GM12878 (cell line): Measurements from ENCODE around the gene IFNLR1. TPM values are rescaled to one million over a fixed set of nuclear protein-coding genes. Genes with fewer than 3 reads are reported as not detected.
A peak's percentile ranks its signal among the peaks of the same experiment; 100 is the strongest.

ENCODE experiments used
- ATAC-seq: fragments of 200-7000 bp; cut with Tn5 transposase; 3 replicates; pipeline ENCODE4 v1.9.1; 2020; ENCODE audit warnings: mild to moderate bottlenecking, moderate library complexity
- BruUV-seq: library from RNA; stranded (reverse); fragments of 400-500 nt; replicated peaks from 2 replicates; lab custom pipeline; 2021; lab: Mats Ljungman, UMichigan
- CTCF ChIA-PET: fragments of 300-600 bp; sonication (Branson Sonifier 250); formaldehyde crosslinking; extraction: SDS; loops from one replicate; lab custom pipeline; 2021; ENCODE audit warnings: inconsistent platforms; lab: Yijun Ruan, JAX
- POLR2A ChIA-PET: fragments of 350-600 bp; formaldehyde crosslinking; extraction: SDS; loops from one replicate; lab custom pipeline; 2021; ENCODE audit warnings: inconsistent platforms; lab: Charles Lee
- RAD21 ChIA-PET: fragments of 300-600 bp; sonication (Branson Sonifier 250); formaldehyde crosslinking; loops from one replicate; lab custom pipeline; 2023; ENCODE audit warnings: antibody characterized with exemption; ENCODE audit not compliant: unreplicated experiment; lab: Charles Lee
- SMC1A ChIA-PET: fragments of 300-600 bp; sonication (Branson Sonifier 250); formaldehyde crosslinking; loops from one replicate; lab custom pipeline; 2023; ENCODE audit not compliant: unreplicated experiment, uncharacterized antibody; lab: Charles Lee
- DNase-seq: peaks from one replicate; pipeline ENCODE4 v3.0.0-alpha.2; 2011; ENCODE audit warnings: low read depth, low spot score
- FAIRE-seq: peaks from 3 replicates; lab custom pipeline; 2011; peaks lifted over from hg19 to GRCh38; lab: Jason Lieb, UNC
- H2AFZ ChIP-seq: 2 replicates; pipeline ENCODE4 v1.6.0; 2011; ENCODE audit warnings: low read depth, low read length, control low read depth; ENCODE audit not compliant: control insufficient read depth
- H3K27ac ChIP-seq: 2 replicates; pipeline ENCODE4 v1.5.1; 2011; ENCODE audit warnings: control low read depth; ENCODE audit not compliant: control insufficient read depth, insufficient read depth
- H3K27me3 ChIP-seq, 2 experiments: replicated peaks in 1 of 2; 2 replicates each; pipeline versions ENCODE4 v1.6.0 to v1.6.1; 2011; ENCODE audit warnings: low read length in 1 of 2; ENCODE audit not compliant: control insufficient read depth in 2 of 2, insufficient read depth in 2 of 2
- H3K36me3 ChIP-seq, 2 experiments: 2 replicates each; pipeline ENCODE4 v1.5.1; 2011; ENCODE audit warnings: low read length in 1 of 2; ENCODE audit not compliant: control insufficient read depth in 2 of 2, insufficient read depth in 2 of 2
- H3K4me1 ChIP-seq: 2 replicates; pipeline ENCODE4 v1.6.1; 2011; ENCODE audit warnings: mild to moderate bottlenecking, low read length, moderate library complexity, mixed read lengths; ENCODE audit not compliant: control insufficient read depth, insufficient read depth
- H3K4me2 ChIP-seq: 2 replicates; pipeline ENCODE4 v1.6.0; 2011; ENCODE audit warnings: control low read depth; ENCODE audit not compliant: control insufficient read depth, insufficient read depth
- H3K4me3 ChIP-seq: fragments of 200-600 bp; sonication (generic); 2 replicates; pipeline ENCODE4 v1.5.1; 2016
- H3K79me2 ChIP-seq: 2 replicates; pipeline ENCODE4 v1.6.0; 2011; ENCODE audit warnings: low read length; ENCODE audit not compliant: control insufficient read depth, insufficient read depth
- H3K9ac ChIP-seq: 2 replicates; pipeline ENCODE4 v1.8.0; 2011; ENCODE audit warnings: low read length, control low read depth, mixed read lengths; ENCODE audit not compliant: control insufficient read depth, insufficient read depth
- H3K9me3 ChIP-seq: replicated peaks from 3 replicates; pipeline ENCODE4 v1.5.1; 2011; ENCODE audit warnings: mild to moderate bottlenecking, low read length; ENCODE audit not compliant: control insufficient read depth, insufficient read depth
- H4K20me1 ChIP-seq: 2 replicates; pipeline ENCODE4 v1.6.0; 2011; ENCODE audit not compliant: control insufficient read depth, insufficient read depth
- BCL11A ChIP-seq: IDR thresholded peaks from 2 replicates; pipeline ENCODE4 v1.6.1; 2011; ENCODE audit warnings: low read depth, low read length
- CBFB ChIP-seq: IDR thresholded peaks from 2 replicates; pipeline ENCODE4 v1.6.1; 2016; ENCODE audit warnings: antibody characterized with exemption, low read depth
- EGR1 ChIP-seq, 2 experiments: IDR thresholded peaks; 1 replicate in 1 of 2; 2 replicates in 1 of 2; pipeline ENCODE4 v1.6.1; 2011 to 2012; ENCODE audit warnings: low read depth in 2 of 2, low read length in 2 of 2, borderline replicate concordance in 1 of 2, mild to moderate bottlenecking in 1 of 2, moderate library complexity in 1 of 2
- HDAC2 ChIP-seq: fragments of 200-600 bp; sonication (generic); IDR thresholded peaks from 2 replicates; pipeline ENCODE4 v1.6.1; 2017
- KLF5 ChIP-seq: fragments of 450-650 bp; IDR thresholded peaks from 2 replicates; pipeline ENCODE4 v1.6.1; 2014; ENCODE audit warnings: mild to moderate bottlenecking; ENCODE audit not compliant: partially characterized antibody
- MEF2A ChIP-seq: IDR thresholded peaks from 2 replicates; pipeline ENCODE4 v1.6.1; 2011; ENCODE audit warnings: low read depth, mild to moderate bottlenecking, low read length, moderate library complexity; ENCODE audit not compliant: insufficient read depth
- NR2C1 ChIP-seq: fragments of 450-650 bp; IDR thresholded peaks from 2 replicates; pipeline ENCODE4 v1.6.1; 2017; ENCODE audit warnings: antibody characterized with exemption, mild to moderate bottlenecking, moderate library complexity
- RB1 ChIP-seq: fragments of 450-650 bp; formaldehyde crosslinking; IDR thresholded peaks from 2 replicates; pipeline ENCODE4 v1.6.1; 2017; ENCODE audit warnings: mild to moderate bottlenecking, borderline replicate concordance
- RELB ChIP-seq: fragments of 450-650 bp; IDR thresholded peaks from 2 replicates; pipeline ENCODE4 v1.6.1; 2017; ENCODE audit warnings: low read depth, mild to moderate bottlenecking, moderate library complexity
- RUNX3 ChIP-seq: IDR thresholded peaks from 2 replicates; pipeline ENCODE4 v1.6.1; 2012; ENCODE audit warnings: low read length, inconsistent platforms
- SPI1 ChIP-seq: IDR thresholded peaks from 2 replicates; pipeline ENCODE4 v1.6.1; 2011; ENCODE audit warnings: low read depth, mild to moderate bottlenecking, low read length, moderate library complexity, borderline replicate concordance; ENCODE audit not compliant: insufficient read depth
- TBL1XR1 ChIP-seq: IDR thresholded peaks from 2 replicates; pipeline ENCODE4 v1.6.1; 2012; ENCODE audit warnings: low read depth, low read length, improper control_type of control experiment
- YY1 ChIP-seq: IDR thresholded peaks from 2 replicates; pipeline ENCODE4 v1.6.1; 2011; ENCODE audit warnings: low read depth, mild to moderate bottlenecking, low read length
- WGBS: methylation state at CpG from one replicate; pipeline ENCODE4 v1.1.6; 2016; ENCODE audit warnings: low lambda C conversion rate; ENCODE audit not compliant: insufficient replicate concordance, insufficient coverage; ENCODE audit errors: missing lambda C conversion rate; 5-methylcytosine and 5-hydroxymethylcytosine counted together
- in situ Hi-C: fragments of 300-500 bp; cut with MboI; formaldehyde crosslinking; loops from 9 replicates; pipeline ENCODE4 v1.14.3; 2018; ENCODE audit warnings: mixed read lengths
- intact Hi-C: fragments of 100-400 bp; cut with micrococcal nuclease; formaldehyde crosslinking; loops from one replicate; pipeline ENCODE4 v1.14.2; 2022; ENCODE audit not compliant: unreplicated experiment
- polyA plus RNA-seq, 11 experiments: library from polyadenylated mRNA; depleted of rRNA in 4 of 11; unstranded in 6 of 11; stranded (reverse) in 5 of 11; fragments of >200 nt; fragmentation: Nextera tagmentation in 4 of 11; fragmentation: Illumina TruSeq in 1 of 11; extraction: Ambion mirVana in 4 of 11; extraction: Trizol in 1 of 11; gene quantifications; 1 replicate in 1 of 11; 2 replicates in 10 of 11; pipeline versions ENCODE4 v1.2.1 to v1.2.3, GENCODE V29; 2011 to 2016; ENCODE audit warnings: inconsistent platforms in 2 of 11, missing spikeins in 2 of 11, low read depth in 1 of 11
- total RNA-seq, 4 experiments: library from RNA; depleted of rRNA in 3 of 4; stranded (reverse); fragments of >200 nt in 3 of 4; fragmentation: Illumina TruSeq in 1 of 4; extraction: Trizol in 1 of 4; gene quantifications; 2 replicates each; pipeline versions ENCODE4 v1.2.1 to v1.2.3, GENCODE V29; 2013 to 2021
- TF ChIP-seq, protein P1 (sequence below): fragments of 450-650 bp; conservative IDR thresholded peaks from 2 replicates; pipeline ENCODE4 v1.6.1; 2017; ENCODE audit warnings: mild to moderate bottlenecking, moderate library complexity
- TF ChIP-seq, protein P2 (sequence below): IDR thresholded peaks from 2 replicates; pipeline ENCODE4 v1.6.1; 2011; ENCODE audit warnings: borderline replicate concordance, low read depth, mild to moderate bottlenecking, moderate library complexity, low read length; ENCODE audit not compliant: insufficient read depth, poor library complexity, severe bottlenecking

The IFNLR1 gene
- total and polyA plus RNA-seq, 10 of the 15 experiments (the other 5 are each of a cell fraction or from before 2014, with no cell fraction given) = 0.31 to 5.6 (median 3.9) TPM

DNA sequence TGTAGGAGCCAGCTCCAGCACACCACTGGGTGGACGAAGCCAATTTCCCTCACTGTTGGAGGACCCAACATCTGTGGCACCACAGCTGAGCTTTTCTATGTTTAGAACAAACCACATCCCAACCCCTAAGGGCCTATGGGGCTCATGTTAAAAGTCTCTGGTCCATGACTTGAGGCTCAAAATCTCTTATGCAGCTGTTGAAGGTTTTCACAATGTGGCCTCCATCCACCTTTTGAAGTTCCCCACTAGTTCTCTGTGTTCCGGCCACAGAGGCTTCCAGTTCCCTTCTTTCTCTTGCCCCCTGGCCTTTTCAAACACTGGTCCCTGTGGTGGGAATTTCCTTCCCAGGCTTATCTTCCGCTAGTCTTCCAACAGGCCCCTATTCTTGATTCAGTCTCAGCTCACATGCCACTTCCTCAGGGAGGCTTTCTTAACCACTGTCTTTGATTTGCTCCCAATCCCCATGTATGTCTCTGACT, 3.9 kb upstream of the IFNLR1 start:
- 0% methylated on average over 3 of the region's 3 CpGs for WGBS
- in situ Hi-C loops = no loop called here
- H4K20me1 ChIP-seq = no peaks in the 10 kb centered on the region
- TF ChIP-seq SPI1 (peak; percentile 92), CBFB (peak; percentile 73; the same call in 1 of the 2 replicates), YY1 (peak; percentile 63; the same call in 1 of the 2 replicates), HDAC2 (no peak), MEF2A (peak; percentile 94), RUNX3 (peak; percentile 97), TBL1XR1 (peak; percentile 69; the same call in 1 of the 2 replicates), KLF5 (no peak), EGR1 (IDR thresholded peaks at IDR 0.05; ENCODE audit: borderline replicate concordance in 1 of 2, low read depth in 2 of 2, low read length in 2 of 2) (no peak), BCL11A (no peak; the same call in 1 of the 2 replicates), RB1 (no peak), RELB (0 out of 2 replicates have a peak, but pooled peaks have one; percentile 24), NR2C1 (no peak)
- TF ChIP-seq, protein P1, sequence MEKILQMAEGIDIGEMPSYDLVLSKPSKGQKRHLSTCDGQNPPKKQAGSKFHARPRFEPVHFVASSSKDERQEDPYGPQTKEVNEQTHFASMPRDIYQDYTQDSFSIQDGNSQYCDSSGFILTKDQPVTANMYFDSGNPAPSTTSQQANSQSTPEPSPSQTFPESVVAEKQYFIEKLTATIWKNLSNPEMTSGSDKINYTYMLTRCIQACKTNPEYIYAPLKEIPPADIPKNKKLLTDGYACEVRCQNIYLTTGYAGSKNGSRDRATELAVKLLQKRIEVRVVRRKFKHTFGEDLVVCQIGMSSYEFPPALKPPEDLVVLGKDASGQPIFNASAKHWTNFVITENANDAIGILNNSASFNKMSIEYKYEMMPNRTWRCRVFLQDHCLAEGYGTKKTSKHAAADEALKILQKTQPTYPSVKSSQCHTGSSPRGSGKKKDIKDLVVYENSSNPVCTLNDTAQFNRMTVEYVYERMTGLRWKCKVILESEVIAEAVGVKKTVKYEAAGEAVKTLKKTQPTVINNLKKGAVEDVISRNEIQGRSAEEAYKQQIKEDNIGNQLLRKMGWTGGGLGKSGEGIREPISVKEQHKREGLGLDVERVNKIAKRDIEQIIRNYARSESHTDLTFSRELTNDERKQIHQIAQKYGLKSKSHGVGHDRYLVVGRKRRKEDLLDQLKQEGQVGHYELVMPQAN = no peak
- TF ChIP-seq, protein P2, sequence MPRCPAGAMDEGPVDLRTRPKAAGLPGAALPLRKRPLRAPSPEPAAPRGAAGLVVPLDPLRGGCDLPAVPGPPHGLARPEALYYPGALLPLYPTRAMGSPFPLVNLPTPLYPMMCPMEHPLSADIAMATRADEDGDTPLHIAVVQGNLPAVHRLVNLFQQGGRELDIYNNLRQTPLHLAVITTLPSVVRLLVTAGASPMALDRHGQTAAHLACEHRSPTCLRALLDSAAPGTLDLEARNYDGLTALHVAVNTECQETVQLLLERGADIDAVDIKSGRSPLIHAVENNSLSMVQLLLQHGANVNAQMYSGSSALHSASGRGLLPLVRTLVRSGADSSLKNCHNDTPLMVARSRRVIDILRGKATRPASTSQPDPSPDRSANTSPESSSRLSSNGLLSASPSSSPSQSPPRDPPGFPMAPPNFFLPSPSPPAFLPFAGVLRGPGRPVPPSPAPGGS = peak; percentile 83

More for the DNA sequence above, 3.9 kb upstream of the IFNLR1 start:
- FAIRE-seq (peak; percentile 92), DNase-seq (peak; percentile 80), ATAC-seq (peak; percentile 66)
- ChIA-PET SMC1A (interaction anchor here (0.7 to 5.8 kb wide), 11 partner anchors 8 to 205 kb away, joined by 3 to 45 read pairs (median 7); no protein-coding TSS in a partner anchor), RAD21 (interaction anchor here (1.2 to 3.1 kb wide), 8 partner anchors 8 to 201 kb away, joined by 4 to 35 read pairs (median 8); no protein-coding TSS in a partner anchor), POLR2A (interaction anchor here (0.7 to 2.8 kb wide), 3 partner anchors 201 to 401 kb away, joined by 3 to 11 read pairs (median 7); partner anchors contain the start of gene HMGCL), CTCF (interaction anchor here (0.6 to 7.1 kb wide), 12 partner anchors 9 to 1334 kb away, joined by 3 to 72 read pairs (median 4); partner anchors contain the start of gene NIPAL3)
- Histone ChIP-seq H3K4me1 (peaks cover 56% of the 10 kb centered on the region), H3K79me2 (no peaks in the 10 kb centered on the region), H2AFZ (no peak overlapping the region), H3K9ac (no peak overlapping the region), H3K36me3 (no peaks in the 10 kb centered on the region), H3K27me3 (peaks cover 0 to 2% of the 10 kb centered on the region in 2 experiments; a peak in 2 of 4 replicates), H3K4me3 (no peak overlapping the region), H3K9me3 (no peaks in the 10 kb centered on the region; the same call in 2 of the 3 replicates), H3K4me2 (peak overlapping the region; percentile 68), H3K27ac (peak overlapping the region; percentile 84)
- no TSS peak for BruUV-seq
- intact Hi-C loops = loop anchor here (5.0 kb wide), 1 partner anchor 234 kb away; the partner anchor contains the start of gene PNRC2
